ENCODE data around the gene PSAT1. TPM values are rescaled to one million over a fixed set of nuclear protein-coding genes. Genes with fewer than 3 reads are reported as not detected.

The PSAT1 gene
- total RNA-seq, 1 experiment from 2014 or later = 315 TPM

GRCh38 chr9:78371981-78372380 lies 75.1 kb downstream of the PSAT1 start:
- Histone ChIP-seq H3K4me3 (no peak overlapping the region), H3K4me1 (replicated peaks; ENCODE audit: insufficient read depth) (no peaks in the 10 kb centered on the region), H3K4me2 (no peak overlapping the region), H3F3A (ENCODE audit: insufficient read depth, low read depth) (no peaks in the 10 kb centered on the region), H3K9me2 (ENCODE audit: insufficient read depth) (no peaks in the 10 kb centered on the region), H2AFZ (no peak overlapping the region), H3K79me2 (ENCODE audit: low read depth) (no peaks in the 10 kb centered on the region), H3K36me3 (ENCODE audit: low read depth) (no peaks in the 10 kb centered on the region), H3K9me3 (ENCODE audit: insufficient read depth, low read depth) (no peaks in the 10 kb centered on the region), H4K20me1 (ENCODE audit: insufficient read depth) (no peaks in the 10 kb centered on the region), H3K27ac (no peak overlapping the region), H3K27me3 (ENCODE audit: insufficient read depth, low read depth) (peaks cover 16% of the 10 kb centered on the region; the same call in 1 of the 2 replicates)
- intact Hi-C loops (cut with micrococcal nuclease; ENCODE audit: unreplicated experiment) = no loop called here
- no peak for DNase-seq
- BruUV-seq (replicated peaks) = no TSS peak
- POLR2A ChIA-PET (ENCODE audit: unreplicated experiment) = no interaction called here
- TF ChIP-seq EZH2 (IDR thresholded peaks at IDR 0.05; ENCODE audit: low read depth) (no peak), CTCF (conservative IDR thresholded peaks at IDR 0.05) (no peak)
- CTCF ChIA-PET = no interaction called here

Other genes starting within 250 kb of the PSAT1 start
- 37.8 and 38.3 TPM in 2 replicates for gene CEP78, start 61.0 kb upstream of the PSAT1 start, total RNA-seq (2021)

Data from PC-9 (cell line).